Fibroblast of villous mesenchyme (primary cell): Measurements from ENCODE around the gene SOAT2. TPM values are rescaled to one million over a fixed set of nuclear protein-coding genes. Genes with fewer than 3 reads are reported as not detected.

Source experiments
- DNase-seq: peaks from one replicate; pipeline ENCODE4 v3.0.0-alpha.2; 2010; ENCODE audit warnings: low read depth
- H3K4me3 ChIP-seq: 2 replicates; pipeline ENCODE4 v1.5.1; 2011; ENCODE audit warnings: low read depth, mild to moderate bottlenecking, low read length
- CTCF ChIP-seq: IDR thresholded peaks from 2 replicates; pipeline ENCODE4 v1.5.1; 2012; ENCODE audit warnings: low read depth, mild to moderate bottlenecking, low read length; ENCODE audit not compliant: insufficient read depth
- total RNA-seq: library from RNA; depleted of rRNA; stranded (reverse); fragments of >200 nt; gene quantifications from 2 replicates; pipeline ENCODE4 v1.2.3, GENCODE V29; 2012

SOAT2 gene
- total RNA-seq: not detected in 2 replicates

GRCh38 chr12:53102883-53103807 lies at the start of gene SOAT2:
SOAT2 (plus strand) TSS chr12:53103486; CDS start chr12:53103578, 92 bp downstream.
- no peak within 1 kb of the TSS for H3K4me3 ChIP-seq
- no peak for TF ChIP-seq CTCF
- no peak for DNase-seq

GRCh38 chr12:53054112-53054878 lies 49.0 kb upstream of the SOAT2 start:
- DNase-seq: peak; percentile 90
- TF ChIP-seq CTCF: no peak

GRCh38 chr12:53055471-53056266 lies 47.6 kb upstream of the SOAT2 start:
- DNase-seq: no peak
- TF ChIP-seq CTCF: no peak
- H3K4me3 ChIP-seq: no peak overlapping the region

More at GRCh38 chr12:53054112-53054878, 49.0 kb upstream of the SOAT2 start:
- H3K4me3 ChIP-seq: peak overlapping the region; percentile 44

- DNase-seq: no peak
- no peak overlapping the region for H3K4me3 ChIP-seq
- TF ChIP-seq CTCF: no peak
These were observed 47.0 kb upstream of the SOAT2 start for GRCh38 chr12:53056296-53056695.

GRCh38 chr12:53056901-53057300 lies 46.4 kb upstream of the SOAT2 start:
- no peak for DNase-seq
- TF ChIP-seq CTCF: no peak
- no peak overlapping the region for H3K4me3 ChIP-seq

GRCh38 chr12:53057816-53058500 lies 45.3 kb upstream of the SOAT2 start:
- no peak overlapping the region for H3K4me3 ChIP-seq
- TF ChIP-seq CTCF: no peak
- no peak for DNase-seq
